Stimulated activated CD4-positive, alpha-beta T cell treated with anti-CD3 and anti-CD28 coated beads, TNF-alpha, amount 100 ng/mL, for 1 hour (primary cell): ENCODE measurements around the gene KRT12.
"Not testable (repeated sequence)": the region's sequence is repeated elsewhere in the genome, so short reads cannot be mapped to it uniquely, and the experiment has no call there.

ENCODE experiments used
- DNase-seq, 3 donors: peaks; one replicate each; pipeline ENCODE4 v3.0.0-alpha.2; 2020; ENCODE audit warnings: low read depth in 3 of 3, low spot score in 1 of 3

The KRT12 gene

DNA sequence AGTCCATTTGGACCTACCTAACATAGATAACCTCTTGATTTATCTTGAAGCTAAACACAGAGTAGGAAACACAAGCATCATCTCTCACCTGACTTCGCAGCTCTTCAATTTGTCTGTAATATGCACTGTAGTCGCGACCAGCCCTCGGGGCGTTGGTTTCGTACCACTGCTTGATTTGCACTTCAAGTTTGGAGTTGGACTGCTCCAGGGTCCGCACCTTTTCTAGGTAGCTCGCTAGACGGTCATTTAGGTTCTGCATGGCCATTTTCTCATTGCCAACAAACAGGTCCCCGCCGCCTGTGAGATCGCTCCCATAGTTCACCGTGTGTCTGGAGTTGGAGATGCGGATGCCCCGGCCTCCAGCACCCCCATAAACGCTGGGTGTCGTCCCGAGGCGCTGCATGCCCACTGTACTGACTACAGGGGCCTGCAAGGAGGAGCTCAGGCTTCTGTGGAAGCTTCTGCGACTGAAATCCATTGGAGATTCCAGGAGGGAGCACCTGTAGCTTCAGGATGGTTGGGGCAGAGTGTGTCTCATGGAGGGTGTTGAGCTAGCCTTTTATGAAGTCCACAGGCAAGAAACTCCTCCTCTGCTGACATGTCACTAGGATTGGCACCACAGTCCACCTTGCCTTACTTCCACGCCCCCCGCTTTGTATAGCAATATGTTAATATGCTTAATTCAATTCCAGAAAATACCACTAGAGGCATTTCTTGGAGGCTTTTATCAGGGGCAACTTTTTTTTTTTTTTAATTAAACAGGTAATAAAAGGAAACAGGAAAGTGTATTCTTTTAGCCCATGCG lies 17.9 kb upstream of the KRT12 start, which contains the start of gene KRT20:
KRT20 (minus strand) TSS at position 535 of the 805 bp plus-strand sequence; CDS start at position 478, 57 bp downstream.
- DNase-seq: no peak

DNA sequence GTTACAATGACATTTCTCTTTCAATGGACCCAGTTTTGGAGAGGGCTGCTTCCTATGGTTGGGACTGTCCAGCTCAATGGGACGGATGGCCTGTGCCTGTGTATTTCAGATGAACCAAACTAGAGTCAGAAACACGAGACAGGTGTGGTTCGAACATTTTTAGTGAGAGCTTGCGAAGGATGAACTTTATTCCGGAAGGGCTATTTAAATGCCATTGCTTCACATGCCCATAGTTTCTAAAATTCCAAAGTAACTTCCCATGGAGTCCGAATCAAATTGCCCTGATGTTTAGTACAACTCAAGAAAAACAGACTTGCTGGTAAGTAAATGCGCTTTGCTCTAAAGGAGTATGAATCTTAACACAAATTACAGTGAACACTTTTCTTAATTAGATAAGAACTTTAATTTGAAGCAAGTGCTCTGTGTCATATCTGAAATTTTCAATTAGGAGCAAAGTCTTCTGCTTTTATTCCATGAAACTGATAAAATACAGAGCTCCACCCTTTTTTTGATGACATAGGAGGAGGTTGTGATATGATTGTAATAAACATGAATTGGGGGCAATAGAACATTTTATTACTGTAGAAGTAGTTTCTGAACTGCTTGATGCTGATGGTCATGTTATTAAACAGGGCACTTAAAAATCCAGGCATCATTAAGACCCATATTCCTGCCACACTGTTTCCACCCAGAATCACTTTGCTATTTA lies 16.8 kb upstream of the KRT12 start:
- DNase-seq: no peak

DNA sequence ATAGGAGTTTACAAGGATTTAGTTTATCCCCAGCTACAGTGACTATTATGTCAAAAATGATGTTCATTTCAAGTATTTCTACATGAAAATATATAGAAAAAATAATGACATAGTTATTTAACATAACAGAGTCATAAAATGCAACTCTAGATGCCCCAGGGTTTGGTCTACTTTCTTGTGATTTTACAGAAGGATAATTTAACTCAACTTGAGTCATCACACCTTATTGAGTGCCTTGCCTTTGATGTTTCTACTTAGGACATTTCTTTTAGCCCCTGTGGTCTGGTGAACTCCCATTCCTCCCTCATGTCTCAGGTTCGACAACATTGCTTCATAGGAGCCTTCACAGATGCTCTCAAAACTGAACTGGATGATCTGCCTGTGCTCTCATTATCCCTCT lies 16.0 kb upstream of the KRT12 start:
- DNase-seq: no peak

DNA sequence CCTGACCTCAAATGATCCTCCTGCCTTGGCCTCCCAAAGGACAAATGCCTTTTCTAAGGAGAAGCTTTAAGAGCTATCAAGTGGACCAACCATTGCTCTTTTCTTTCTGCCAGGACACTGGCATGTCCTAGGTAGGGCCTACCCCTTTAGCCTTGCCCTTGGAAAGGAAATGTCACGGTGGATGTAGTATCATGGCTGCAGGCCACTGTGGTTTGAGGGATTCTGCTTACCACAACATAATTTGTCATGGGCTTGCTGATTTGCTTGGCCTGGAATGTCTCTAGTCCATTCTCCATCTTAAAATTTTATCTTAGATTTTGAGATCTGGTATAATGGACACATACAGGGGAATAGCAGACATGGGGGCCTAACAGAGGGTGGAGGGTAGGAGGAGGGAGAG lies 12.0 kb upstream of the KRT12 start:
- DNase-seq: no peak

DNA sequence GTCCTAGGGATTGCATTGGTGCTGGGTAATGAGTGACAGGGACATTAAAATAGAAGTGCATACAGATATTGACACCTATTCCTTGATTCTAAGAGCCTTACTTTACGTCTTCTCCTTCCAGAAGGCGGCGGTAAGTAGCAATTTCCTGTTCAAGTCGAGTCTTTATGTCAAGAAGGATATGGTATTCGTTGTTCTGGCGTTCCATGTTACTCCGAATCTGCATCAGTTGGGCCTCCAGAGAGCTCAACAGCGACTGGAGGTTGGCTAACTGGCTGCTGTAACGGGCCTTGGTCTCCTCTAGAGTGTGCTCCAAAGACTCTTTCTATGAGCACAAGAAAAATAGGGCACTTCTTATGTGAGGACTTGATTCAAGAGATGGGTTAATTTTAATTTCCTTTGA lies 11.0 kb upstream of the KRT12 start:
- DNase-seq: no peak

DNA sequence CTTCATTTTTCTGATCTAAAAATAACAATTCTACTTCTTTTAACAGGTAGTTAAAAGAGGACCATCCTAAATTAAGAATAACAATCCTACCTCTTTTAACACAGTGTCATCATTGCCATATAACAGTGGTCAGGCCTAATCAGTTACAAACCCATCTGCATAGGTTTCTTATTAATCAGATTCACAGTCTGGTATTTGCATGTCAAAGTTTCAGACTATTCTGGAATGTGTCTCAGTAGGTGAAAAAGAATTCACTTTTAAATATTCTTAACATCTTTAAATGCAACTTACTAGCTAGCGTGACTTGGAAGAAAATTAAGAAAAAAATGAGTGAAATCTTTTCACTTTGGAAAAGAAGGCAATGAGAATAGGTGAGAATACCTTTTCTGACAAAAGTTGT lies 6.8 kb upstream of the KRT12 start:
- no peak for DNase-seq

DNA sequence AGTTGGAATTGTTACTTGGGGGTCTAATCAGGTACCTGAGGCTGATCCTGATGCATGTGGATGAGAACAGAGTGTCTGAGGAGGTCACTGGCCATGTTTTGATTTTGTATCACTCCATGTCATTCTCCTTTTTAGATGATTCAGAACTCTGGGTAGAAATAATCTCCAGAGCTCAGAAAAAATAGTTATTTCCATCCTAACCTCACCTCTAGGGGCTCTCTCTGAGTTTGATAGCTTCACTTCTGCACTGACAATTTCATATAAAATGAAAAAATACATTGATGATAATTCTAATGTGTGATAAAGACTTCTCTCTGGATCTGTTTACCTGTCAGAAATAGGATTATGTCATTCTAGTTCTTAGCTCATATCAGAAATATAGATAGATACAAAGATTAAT lies 6.2 kb upstream of the KRT12 start:
- DNase-seq: no peak

DNA sequence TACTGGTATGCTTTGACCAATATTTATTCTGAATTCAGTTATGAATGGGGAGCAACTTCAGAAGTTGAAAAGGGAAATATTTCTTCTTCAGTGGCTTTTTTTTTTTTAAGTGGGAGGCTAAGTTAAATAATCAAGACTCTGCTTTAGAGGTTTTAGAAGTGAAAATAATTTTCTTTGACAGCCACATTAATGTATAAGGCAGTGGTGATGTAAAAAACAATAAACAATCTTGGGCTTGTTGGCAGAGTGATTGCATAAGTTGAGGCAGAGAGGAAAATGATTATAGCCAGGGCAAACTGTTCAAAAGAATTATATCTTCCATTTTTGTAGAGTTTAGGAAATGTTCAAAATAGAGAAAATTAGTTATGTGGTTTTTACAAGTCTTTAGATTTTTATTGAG lies 5.4 kb upstream of the KRT12 start:
- DNase-seq: no peak

DNA sequence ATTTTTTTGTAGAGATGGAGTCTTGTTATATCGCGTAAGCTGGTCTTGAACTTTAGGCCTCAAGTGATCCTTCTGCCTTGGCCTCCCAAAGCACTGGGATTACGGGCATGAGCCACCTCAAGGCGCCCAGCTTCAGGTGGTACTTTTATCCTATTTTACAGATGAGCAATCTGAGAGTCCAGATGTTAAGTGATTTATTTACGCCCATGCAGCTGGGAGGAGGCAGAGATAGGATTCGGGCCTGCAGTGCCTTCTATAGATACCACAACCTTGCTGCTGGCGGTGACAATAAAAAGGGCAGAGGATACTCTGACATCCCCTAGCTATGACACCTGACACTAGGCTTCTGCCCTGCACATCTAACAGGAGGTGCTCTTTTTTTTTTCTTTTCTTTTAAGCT lies 4.3 kb upstream of the KRT12 start:
- no peak for DNase-seq

DNA sequence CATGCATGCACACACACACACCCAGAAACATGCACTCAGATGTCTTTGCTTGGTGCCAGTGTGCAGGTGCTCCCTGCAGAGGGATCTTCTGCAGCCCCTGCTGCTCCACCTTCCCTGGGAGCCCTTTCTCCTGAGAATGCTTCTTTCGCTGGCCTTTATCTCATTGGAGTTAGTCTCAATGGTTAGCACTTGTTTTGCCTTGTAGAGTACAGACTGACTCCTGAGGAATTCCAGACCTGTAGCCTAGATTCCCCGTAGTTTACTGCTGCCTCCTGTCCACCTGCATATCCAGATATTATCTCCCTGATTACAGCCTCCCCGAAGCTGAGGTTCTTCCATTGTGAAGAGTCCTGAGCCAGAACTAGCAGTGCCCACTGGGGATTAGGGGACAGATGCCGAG lies 3.1 kb upstream of the KRT12 start:
- no peak for DNase-seq

DNA sequence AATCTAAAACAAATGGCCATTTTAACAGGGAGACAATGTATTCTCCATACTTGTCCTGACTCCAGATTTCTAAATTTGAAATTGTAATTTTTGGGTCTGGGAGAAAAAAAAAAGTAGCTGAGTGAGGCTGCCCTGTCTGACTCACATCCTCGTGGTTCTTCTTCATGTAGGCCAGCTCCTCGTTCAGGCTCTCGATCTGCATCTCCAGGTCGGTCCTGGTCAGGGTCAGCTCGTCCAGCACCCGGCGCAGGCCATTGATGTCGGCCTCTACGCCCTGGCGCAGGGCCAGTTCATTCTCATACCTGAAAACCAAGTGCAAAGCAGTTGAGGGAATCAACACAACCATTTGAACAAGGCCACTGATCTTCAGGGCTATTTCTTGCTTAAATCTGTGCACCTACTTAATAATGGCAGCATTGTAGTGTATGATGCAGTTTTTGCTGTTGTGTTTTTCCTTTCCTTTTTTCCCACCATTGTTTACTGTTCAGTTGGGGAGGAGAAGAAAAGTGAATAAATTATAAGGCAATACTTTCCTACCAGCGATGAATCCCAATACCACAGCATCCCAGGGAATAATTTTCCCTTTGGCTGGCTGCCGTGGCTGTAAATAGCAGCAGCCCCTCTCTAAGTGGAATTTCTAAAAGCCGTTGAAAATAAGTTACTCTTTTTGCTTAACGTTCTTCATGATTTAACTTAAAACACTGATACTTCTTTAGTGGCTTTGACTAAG lies 2.2 kb downstream of the KRT12 start:
- DNase-seq: no peak

DNA sequence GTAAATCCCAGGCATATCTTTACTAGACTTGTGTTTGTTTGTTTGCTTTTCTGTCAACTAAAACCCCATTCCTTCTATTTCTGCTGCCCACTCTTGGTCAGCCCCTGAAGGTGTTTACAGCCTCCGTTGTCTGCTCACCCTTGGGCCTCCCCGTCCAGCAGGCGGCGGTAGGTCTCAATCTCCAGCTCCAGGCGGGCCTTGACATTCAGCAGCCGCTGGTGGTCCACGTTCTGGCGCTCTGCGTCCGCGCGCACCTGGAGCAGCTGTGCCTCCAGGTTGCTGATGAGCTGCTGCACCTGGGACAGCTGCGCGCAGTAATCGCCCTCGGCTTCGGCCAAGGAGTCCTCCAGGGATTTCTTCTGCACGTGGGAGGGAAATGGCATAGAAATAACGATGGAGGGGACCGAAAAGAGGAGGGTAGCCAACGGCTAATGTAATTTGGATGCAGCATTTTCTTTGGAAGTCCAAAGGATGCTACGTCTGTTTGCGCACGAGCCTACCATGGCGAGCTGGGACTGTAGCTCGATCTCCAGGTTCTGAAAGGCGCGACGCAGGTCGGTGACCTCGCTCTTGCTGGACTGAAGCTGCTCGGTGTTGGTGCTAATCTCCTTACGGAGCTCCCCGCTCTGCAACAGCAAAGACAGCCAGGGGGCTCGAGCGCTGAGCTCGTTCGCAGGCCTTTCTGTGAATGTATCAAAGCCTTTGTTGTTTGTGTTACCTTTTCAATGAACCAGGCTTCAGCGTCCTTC lies 3.9 kb downstream of the KRT12 start:
- no peak for DNase-seq

DNA sequence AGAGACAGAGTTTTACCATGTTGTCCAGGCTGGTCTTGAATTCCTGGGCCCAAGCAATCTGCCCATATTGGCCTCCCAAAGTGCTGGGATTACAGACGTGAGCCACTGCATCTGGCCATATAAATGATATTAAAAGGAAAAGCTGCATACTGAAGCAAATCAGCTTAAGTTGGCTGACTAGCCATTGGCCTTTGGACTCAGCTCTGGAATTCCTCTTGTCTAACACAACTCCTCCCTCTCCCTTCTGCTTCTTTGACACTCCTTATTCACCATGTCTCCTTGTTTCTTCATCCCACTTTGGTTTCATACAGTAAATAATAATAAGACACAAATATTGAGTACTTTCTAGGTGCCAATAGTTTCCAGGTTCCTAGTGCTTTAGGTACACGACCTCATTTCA lies 7.5 kb downstream of the KRT12 start:
- no peak for DNase-seq

DNA sequence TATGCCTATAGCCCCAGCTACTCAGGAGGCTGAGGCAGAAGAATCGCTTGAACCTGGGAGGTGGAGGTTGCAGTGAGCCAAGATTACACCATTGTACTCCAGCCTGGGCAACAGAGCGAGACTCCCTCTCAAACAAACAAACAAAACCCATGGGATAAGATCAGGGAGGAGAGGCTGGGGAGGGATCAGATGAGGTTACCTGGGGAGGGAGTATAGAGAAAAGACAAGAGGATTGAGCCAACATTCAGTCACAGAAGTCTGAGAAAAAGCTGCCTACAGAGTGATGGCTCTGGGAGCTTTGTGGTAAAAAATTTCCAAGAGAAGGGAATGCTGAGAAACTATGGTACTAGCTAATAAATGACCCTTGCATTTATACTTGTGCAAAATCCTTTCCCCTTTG lies 8.4 kb downstream of the KRT12 start:
- DNase-seq: not testable (repeated sequence)

DNA sequence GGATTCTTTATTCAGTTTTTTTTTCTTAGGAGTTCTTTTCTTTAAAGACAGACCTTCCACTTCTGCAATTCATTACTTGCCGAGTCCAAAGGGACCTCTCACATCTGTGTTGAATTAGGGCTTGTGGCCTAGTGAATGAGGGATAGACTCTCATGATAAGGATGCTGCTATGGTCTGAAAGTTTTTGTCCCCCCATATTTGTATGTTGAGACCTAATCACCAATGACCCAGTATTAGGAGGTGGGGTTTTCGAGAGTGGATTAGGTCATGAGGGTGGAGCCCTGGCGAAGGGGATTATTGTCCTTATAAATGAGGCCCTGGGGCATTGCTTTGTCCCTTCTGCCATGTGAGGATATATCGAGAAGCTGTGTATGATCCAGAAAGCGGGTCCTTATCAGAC lies 9.5 kb downstream of the KRT12 start:
- no peak for DNase-seq

DNA sequence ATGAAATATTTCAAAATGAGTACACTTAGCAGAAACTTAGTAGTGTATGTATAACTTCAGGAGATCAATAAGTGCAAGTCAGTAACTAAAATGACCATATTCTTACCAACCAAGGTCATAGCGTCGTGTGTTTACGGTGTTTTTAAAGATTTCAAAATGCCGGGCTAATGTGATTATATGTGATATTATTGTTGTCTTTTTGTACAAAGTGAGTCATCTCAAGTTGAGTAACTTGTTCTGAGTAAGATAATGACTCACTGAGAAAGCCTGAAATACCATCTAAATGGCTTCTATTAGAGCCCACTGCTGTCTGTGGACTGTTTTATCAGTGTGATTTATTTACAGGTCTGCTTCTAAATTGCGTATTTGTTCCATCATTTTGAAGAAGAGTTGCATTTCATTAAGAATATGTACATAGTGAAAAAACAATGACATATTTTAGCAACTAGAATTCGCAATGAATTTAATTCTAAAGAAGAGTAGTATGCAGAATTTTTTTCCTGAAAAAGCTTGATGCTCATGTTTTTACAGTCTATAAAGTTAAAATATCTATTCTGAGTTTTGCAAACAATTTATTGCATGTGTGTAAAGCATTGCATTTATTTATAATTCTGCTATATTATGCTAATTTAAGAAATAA lies 12.7 kb downstream of the KRT12 start:
- DNase-seq: no peak

DNA sequence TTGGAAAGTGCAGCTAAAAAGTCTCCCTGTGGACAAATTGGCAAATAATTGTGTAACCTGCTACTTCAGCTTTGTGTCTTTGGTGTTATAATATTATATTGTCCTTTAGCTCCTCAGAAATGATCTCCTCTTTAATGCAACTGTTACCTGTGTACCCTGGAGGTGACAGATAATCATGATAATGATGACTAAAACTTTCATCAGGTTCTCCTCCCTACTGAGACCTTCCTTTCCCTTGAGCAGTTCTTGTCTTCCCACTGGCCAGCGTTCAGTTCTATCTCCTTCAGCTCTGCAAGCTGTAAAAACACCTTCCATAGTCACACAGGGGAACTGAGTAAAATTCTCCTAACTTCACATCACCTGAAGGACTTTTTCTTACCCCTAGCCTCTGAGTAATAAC lies 14.7 kb downstream of the KRT12 start:
- DNase-seq: no peak

DNA sequence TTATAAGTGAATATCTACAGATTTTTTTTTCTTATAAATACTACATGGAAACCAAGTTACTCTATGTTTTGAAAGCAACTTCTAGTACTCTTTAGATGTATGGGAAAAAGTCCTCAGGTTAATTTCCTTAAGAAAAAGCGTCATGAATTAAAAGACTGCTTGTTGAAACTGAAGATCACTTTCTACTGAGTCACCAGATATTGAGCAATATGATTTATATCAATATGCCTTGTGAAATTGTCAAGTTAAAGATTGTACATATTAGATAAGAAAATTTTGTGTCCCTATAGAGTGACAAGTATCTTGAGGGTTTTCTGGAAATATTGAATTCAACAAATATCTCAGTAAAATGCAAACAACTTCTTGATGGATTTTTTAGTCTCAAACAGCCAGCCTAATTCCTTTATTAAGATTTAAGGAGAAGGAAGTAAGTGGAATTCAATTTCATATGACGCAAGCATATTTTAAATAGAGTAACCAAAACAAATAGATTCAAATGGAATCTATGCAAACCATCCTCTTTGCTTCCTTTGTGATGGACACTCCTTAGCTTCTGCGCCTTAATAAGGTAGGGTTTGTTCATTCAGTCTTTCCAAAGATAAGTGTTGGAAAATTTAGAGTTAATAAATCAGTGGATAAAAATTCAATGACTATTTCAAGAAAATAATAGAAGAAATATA lies 16.6 kb downstream of the KRT12 start:
- DNase-seq: no peak

DNA sequence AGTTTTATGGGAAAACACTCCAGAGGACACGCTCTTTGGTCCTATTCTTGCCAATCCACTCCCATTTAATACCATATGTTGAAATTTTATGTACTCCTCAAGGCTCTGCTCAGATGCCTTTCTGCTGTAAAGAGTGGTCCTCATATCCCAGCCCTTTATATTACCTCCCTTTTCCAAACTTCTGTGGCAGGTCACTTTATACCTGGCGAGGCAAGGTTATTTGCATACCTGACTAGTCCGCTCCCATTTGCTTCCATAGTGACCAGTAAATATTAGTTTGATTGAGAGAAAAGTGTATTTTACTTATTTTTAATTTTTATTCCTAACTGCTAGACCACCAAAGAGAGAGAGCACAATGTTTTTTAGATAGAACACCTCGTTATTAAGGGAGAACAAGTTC lies 17.3 kb downstream of the KRT12 start:
- DNase-seq: no peak

DNA sequence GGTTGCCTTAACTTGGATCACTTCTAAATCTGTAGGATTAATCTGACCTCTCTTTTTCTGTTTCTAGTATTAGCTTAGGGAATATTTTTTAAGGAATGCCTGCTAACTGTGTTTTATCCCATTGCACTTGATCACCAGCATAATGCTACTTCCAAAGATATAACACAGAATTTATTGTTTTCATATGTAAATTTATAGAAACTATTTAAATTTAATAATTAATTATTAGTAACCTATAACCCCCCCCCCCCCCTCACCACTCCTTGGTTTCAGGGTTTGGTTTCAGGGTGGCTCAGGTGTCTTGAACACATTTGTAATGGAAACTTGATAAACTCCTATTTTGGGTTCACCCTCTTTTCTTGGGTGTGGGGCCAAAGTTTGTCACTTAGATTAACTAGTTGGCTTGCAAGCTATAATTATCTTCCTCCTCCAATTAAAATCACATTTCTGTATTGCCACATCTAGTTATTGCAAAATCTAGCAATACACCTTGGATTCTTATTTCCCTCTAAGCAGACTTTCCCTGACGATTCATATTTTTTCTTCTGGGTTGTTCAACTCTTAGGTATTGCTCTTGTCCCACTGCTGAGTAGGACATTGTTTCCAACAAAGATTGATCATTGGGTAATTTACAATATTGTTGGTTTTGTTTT lies 18.3 kb downstream of the KRT12 start:
- DNase-seq: no peak
